GM06990 (cell line): ENCODE results near the gene NOC2L.

Experiments used
- DNase-seq: peaks from one replicate; pipeline ENCODE4 v3.0.0-alpha.2; 2011; ENCODE audit not compliant: insufficient read length; ENCODE audit errors: extremely low read depth
- H3K27me3 ChIP-seq: replicated peaks from 2 replicates; pipeline ENCODE4 v1.6.0; 2011; ENCODE audit warnings: low read length; ENCODE audit not compliant: control insufficient read depth, insufficient read depth
- H3K36me3 ChIP-seq: 2 replicates; pipeline ENCODE4 v1.5.1; 2011; ENCODE audit warnings: low read length; ENCODE audit not compliant: control insufficient read depth, insufficient read depth
- H3K4me3 ChIP-seq: replicated peaks from 2 replicates; pipeline ENCODE4 v1.5.1; 2011; ENCODE audit warnings: low read depth, mild to moderate bottlenecking, control low read depth, low read length
- CTCF ChIP-seq: IDR thresholded peaks from 2 replicates; pipeline ENCODE4 v1.5.1; 2011; ENCODE audit warnings: low read length, control low read depth, mild to moderate bottlenecking, inconsistent platforms; ENCODE audit not compliant: insufficient read depth, poor library complexity, severe bottlenecking

Gene NOC2L

GRCh38 chr1:959731-960362 is 791 bp upstream of the NOC2L start:
- DNase-seq: no peak
- Histone ChIP-seq H3K36me3 (peaks cover 14% of the 10 kb centered on the region), H3K4me3 (peak overlapping the region; percentile 70), H3K27me3 (no peaks in the 10 kb centered on the region)
- no peak for TF ChIP-seq CTCF

- TF ChIP-seq CTCF: no peak
- DNase-seq: no peak
- Histone ChIP-seq H3K4me3 (no peak overlapping the region), H3K27me3 (no peaks in the 10 kb centered on the region), H3K36me3 (peaks cover 32% of the 10 kb centered on the region)
Measured at GRCh38 chr1:956636-957035, 2.4 kb downstream of the NOC2L start.

GRCh38 chr1:955474-955873 is 3.6 kb downstream of the NOC2L start:
- TF ChIP-seq CTCF: no peak
- peaks cover 37% of the 10 kb centered on the region for H3K36me3 ChIP-seq
- no peak for DNase-seq

GRCh38 chr1:954927-955326 is 4.1 kb downstream of the NOC2L start:
- no peak overlapping the region for H3K4me3 ChIP-seq
- peaks cover 42% of the 10 kb centered on the region for H3K36me3 ChIP-seq
- TF ChIP-seq CTCF: no peak
- H3K27me3 ChIP-seq: no peaks in the 10 kb centered on the region
- DNase-seq: no peak

More at GRCh38 chr1:955474-955873, 3.6 kb downstream of the NOC2L start:
- Histone ChIP-seq H3K4me3 (no peak overlapping the region), H3K27me3 (no peaks in the 10 kb centered on the region)

- H3K4me3 ChIP-seq: no peak overlapping the region
- no peak for DNase-seq
- TF ChIP-seq CTCF: no peak
- H3K27me3 ChIP-seq: no peaks in the 10 kb centered on the region
- peaks cover 49% of the 10 kb centered on the region for H3K36me3 ChIP-seq
Measured at GRCh38 chr1:953524-954320, 5.3 kb downstream of the NOC2L start.
